Aorta (tissue), 5 donors: ENCODE measurements around the gene AGO3. TPM values are rescaled to one million over a fixed set of nuclear protein-coding genes. Genes with fewer than 3 reads are reported as not detected.
A peak's percentile ranks its signal among the peaks of the same experiment; 100 is the strongest.

ENCODE experiments used
- ATAC-seq: fragments of 200-7000 bp; cut with Tn5 transposase; one replicate; pipeline ENCODE4 v1.9.1; 2022; ENCODE audit warnings: moderate library complexity; ENCODE audit not compliant: low FRiP score
- DNase-seq, 2 donors: peaks; one replicate each; pipeline ENCODE4 v3.0.0-alpha.2; 2020
- H3K27ac ChIP-seq, 2 donors: one replicate each; pipeline ENCODE4 v1.5.1; 2013; ENCODE audit warnings: low read length in 2 of 2, mild to moderate bottlenecking in 2 of 2, moderate library complexity in 2 of 2, control low read depth in 1 of 2, inconsistent platforms in 1 of 2, low read depth in 1 of 2
- H3K27me3 ChIP-seq, 2 donors: one replicate each; pipeline ENCODE4 v1.6.1; 2013; ENCODE audit warnings: control low read depth in 1 of 2, low read length in 1 of 2, mild to moderate bottlenecking in 1 of 2, moderate library complexity in 1 of 2; ENCODE audit not compliant: insufficient read depth in 2 of 2, control insufficient read depth in 1 of 2
- H3K36me3 ChIP-seq, 2 donors: one replicate each; pipeline ENCODE4 v1.6.1; 2013; ENCODE audit warnings: control low read depth in 1 of 2, low read length in 1 of 2, mild to moderate bottlenecking in 1 of 2; ENCODE audit not compliant: insufficient read depth in 2 of 2, control insufficient read depth in 1 of 2
- H3K4me1 ChIP-seq, 2 donors: one replicate each; pipeline ENCODE4 v1.6.1; 2013; ENCODE audit warnings: low read length in 2 of 2, control low read depth in 1 of 2, mild to moderate bottlenecking in 1 of 2, moderate library complexity in 1 of 2; ENCODE audit not compliant: insufficient read depth in 2 of 2, control insufficient read depth in 1 of 2
- H3K4me3 ChIP-seq, 2 donors: one replicate each; pipeline ENCODE4 v1.5.1; 2013; ENCODE audit warnings: low read length in 2 of 2, control low read depth in 1 of 2, mild to moderate bottlenecking in 1 of 2
- H3K9me3 ChIP-seq: one replicate; pipeline ENCODE4 v1.6.1; 2013; ENCODE audit warnings: mild to moderate bottlenecking, low read length; ENCODE audit not compliant: control insufficient read depth
- WGBS, 2 donors: extraction: QIAGEN DNeasy Blood & Tissue Kit; methylation state at CpG; one replicate each; pipeline ENCODE4 v1.1.7; 2013; 5-methylcytosine and 5-hydroxymethylcytosine counted together
- intact Hi-C, 2 donors: fragments of 100-400 bp; cut with DNase I; formaldehyde crosslinking; loops; one replicate each; pipeline versions ENCODE4 v1.14.2 to v1.15.0; 2022
- polyA plus RNA-seq, 2 donors: library from polyadenylated mRNA; stranded (reverse); fragments of 200-250 nt; gene quantifications; one replicate each; pipeline ENCODE4 v1.2.3, GENCODE V29; 2013
- total RNA-seq, 2 donors: library from RNA; stranded (reverse); fragmentation: NEBNext Ultra II Directional; extraction: Animal tissue kit (Norgen Biotek cat#: 25700); gene quantifications; one replicate each; pipeline ENCODE4 v1.2.1, GENCODE V29; 2021
- donor health status: healthy with polysubstance abuse.
- donor health status: Bipolar disorder and iron deficiency.
- donor health status: DM: no; HTN: no; CAD: no.
- donor health status: DM: no; HTN: no; CAD: no.
- donor health status: DM: yes; HTN: yes; CAD: no.

The AGO3 gene
- total and polyA plus RNA-seq, 4 donors: 1.1 to 50.4 (median 26.2) TPM

- H3K4me3 ChIP-seq: peak overlapping the region; percentile 80 to 81
- no peaks in the 10 kb centered on the region for H3K36me3 ChIP-seq
- no peak for ATAC-seq
- 0% methylated on average over 28 of the region's 28 CpGs for WGBS, 2 donors
- DNase-seq: peak in 1 of 2 donors; percentile 79
- no peaks in the 10 kb centered on the region for H3K9me3 ChIP-seq
- H3K27me3 ChIP-seq: no peaks in the 10 kb centered on the region
- intact Hi-C loops: loop anchor here in 1 of 2 donors (5.0 kb wide), 1 partner anchor 156 kb away; the partner anchor contains the start of gene ADPRS
- peak overlapping the region; percentile 83 to 94 for H3K27ac ChIP-seq
- no peaks in the 10 kb centered on the region for H3K4me1 ChIP-seq
Measured at GRCh38 chr1:35931446-35932157, 697 bp downstream of the AGO3 start.

- WGBS, 2 donors: 44 to 47% methylated on average over 7 of the region's 7 CpGs
- Histone ChIP-seq H3K9me3 (no peaks in the 10 kb centered on the region), H3K27ac (no peak overlapping the region), H3K36me3 (no peaks in the 10 kb centered on the region), H3K4me1 (no peaks in the 10 kb centered on the region), H3K27me3 (no peaks in the 10 kb centered on the region), H3K4me3 (peak overlapping the region; percentile 80 to 81)
- DNase-seq (no peak), ATAC-seq (no peak)
- intact Hi-C loops: loop anchor here in 1 of 2 donors (5.0 kb wide), 1 partner anchor 155 kb away; the partner anchor contains the start of gene ADPRS
Measured at GRCh38 chr1:35932158-35932636, 1.3 kb downstream of the AGO3 start.

- Histone ChIP-seq H3K9me3 (no peaks in the 10 kb centered on the region), H3K4me1 (no peaks in the 10 kb centered on the region), H3K27me3 (no peaks in the 10 kb centered on the region), H3K27ac (no peak overlapping the region), H3K36me3 (no peaks in the 10 kb centered on the region), H3K4me3 (no peak overlapping the region)
- intact Hi-C loops: loop anchor here in 1 of 2 donors (5.0 kb wide), 1 partner anchor 154 kb away; the partner anchor contains the start of gene ADPRS
- no peak for DNase-seq
- no peak for ATAC-seq
Measured at GRCh38 chr1:35932941-35933340, 2.0 kb downstream of the AGO3 start.

GRCh38 chr1:35935442-35936388 lies 4.8 kb downstream of the AGO3 start:
- H3K27ac ChIP-seq: no peak overlapping the region
- H3K9me3 ChIP-seq: no peaks in the 10 kb centered on the region
- no peaks in the 10 kb centered on the region for H3K27me3 ChIP-seq
- no peaks in the 10 kb centered on the region for H3K4me1 ChIP-seq
- intact Hi-C loops: no loop called here
- ATAC-seq: no peak
- no peak for DNase-seq
- no peaks in the 10 kb centered on the region for H3K36me3 ChIP-seq
- H3K4me3 ChIP-seq: no peak overlapping the region
- 24 to 35% methylated on average over 2 of the region's 2 CpGs for WGBS, 2 donors

- Histone ChIP-seq H3K9me3 (no peaks in the 10 kb centered on the region), H3K4me3 (no peak overlapping the region), H3K27ac (no peak overlapping the region), H3K27me3 (no peaks in the 10 kb centered on the region), H3K36me3 (no peaks in the 10 kb centered on the region), H3K4me1 (no peaks in the 10 kb centered on the region)
- no peak for ATAC-seq
- DNase-seq: no peak
- intact Hi-C loops: no loop called here
- 95% methylated on average over 3 of the region's 3 CpGs for WGBS, 2 donors
Measured at GRCh38 chr1:35936838-35937237, 5.9 kb downstream of the AGO3 start.

GRCh38 chr1:35939484-35939883 lies 8.6 kb downstream of the AGO3 start:
- Histone ChIP-seq H3K4me3 (no peak overlapping the region), H3K36me3 (no peaks in the 10 kb centered on the region), H3K9me3 (no peaks in the 10 kb centered on the region), H3K4me1 (peaks cover 0 to 2% of the 10 kb centered on the region in 2 donors), H3K27me3 (no peaks in the 10 kb centered on the region), H3K27ac (no peak overlapping the region)
- 95 to 98% methylated on average over 3 of the region's 3 CpGs for WGBS, 2 donors
- no peak for DNase-seq
- intact Hi-C loops: no loop called here
- ATAC-seq: no peak

- peaks cover 0 to 2% of the 10 kb centered on the region in 2 donors for H3K4me1 ChIP-seq
- H3K27ac ChIP-seq: no peak overlapping the region
- ATAC-seq (no peak), DNase-seq (no peak)
- H3K36me3 ChIP-seq: peaks cover 0 to 4% of the 10 kb centered on the region in 2 donors
- intact Hi-C loops: no loop called here
- H3K4me3 ChIP-seq: no peak overlapping the region
- 26 to 35% methylated on average over 2 of the region's 2 CpGs for WGBS, 2 donors
- H3K9me3 ChIP-seq: no peaks in the 10 kb centered on the region
- no peaks in the 10 kb centered on the region for H3K27me3 ChIP-seq
Measured at GRCh38 chr1:35945327-35945726, 14.4 kb downstream of the AGO3 start.

GRCh38 chr1:35947547-35947946 lies 16.6 kb downstream of the AGO3 start:
- intact Hi-C loops: no loop called here
- no peak for ATAC-seq
- WGBS, 2 donors: 97 to 98% methylated on average over 2 of the region's 2 CpGs
- H3K36me3 ChIP-seq: peaks cover 0 to 4% of the 10 kb centered on the region in 2 donors
- no peak overlapping the region for H3K4me3 ChIP-seq
- H3K9me3 ChIP-seq: no peaks in the 10 kb centered on the region
- H3K4me1 ChIP-seq: peaks cover 0 to 2% of the 10 kb centered on the region in 2 donors
- no peaks in the 10 kb centered on the region for H3K27me3 ChIP-seq
- DNase-seq: no peak
- H3K27ac ChIP-seq: no peak overlapping the region
